Thyroid gland (tissue), 4 donors: ENCODE results near the gene TEAD2.

Source experiments
- CTCF ChIP-seq, 6 experiments: fragments of 200-600 bp in 3 of 6; fragments of 450-650 bp in 3 of 6; sonication (generic) in 3 of 6; IDR thresholded peaks; one replicate each; pipeline ENCODE4 v1.5.1; 2016 to 2019; ENCODE audit warnings: antibody characterized with exemption in 6 of 6, mild to moderate bottlenecking in 2 of 6, inconsistent platforms in 1 of 6, moderate library complexity in 1 of 6
- POLR2A ChIP-seq, 2 donors: fragments of 450-650 bp; IDR thresholded peaks; one replicate each; pipeline ENCODE4 v1.6.1; 2017; ENCODE audit warnings: antibody characterized with exemption in 2 of 2, mild to moderate bottlenecking in 2 of 2, moderate library complexity in 1 of 2

- TF ChIP-seq CTCF (IDR thresholded peaks at IDR 0.05) (no peak), POLR2A (IDR thresholded peaks at IDR 0.05) (no peak)
Observed at GRCh38 chr19:49333418-49333805, 28.8 kb downstream of the TEAD2 start.
